ENCODE data around the gene WASF3. TPM values are rescaled to one million over a fixed set of nuclear protein-coding genes. Genes with fewer than 3 reads are reported as not detected.

Gene WASF3
- total and polyA plus RNA-seq, 2 of the 13 experiments (the other 11 are each of a cell fraction or from before 2014, with no cell fraction given) = 10.4 to 17.2 TPM

GRCh38 chr13:26606631-26607030 lies 49.1 kb downstream of the WASF3 start (continued):
- TF ChIP-seq, protein P1, sequence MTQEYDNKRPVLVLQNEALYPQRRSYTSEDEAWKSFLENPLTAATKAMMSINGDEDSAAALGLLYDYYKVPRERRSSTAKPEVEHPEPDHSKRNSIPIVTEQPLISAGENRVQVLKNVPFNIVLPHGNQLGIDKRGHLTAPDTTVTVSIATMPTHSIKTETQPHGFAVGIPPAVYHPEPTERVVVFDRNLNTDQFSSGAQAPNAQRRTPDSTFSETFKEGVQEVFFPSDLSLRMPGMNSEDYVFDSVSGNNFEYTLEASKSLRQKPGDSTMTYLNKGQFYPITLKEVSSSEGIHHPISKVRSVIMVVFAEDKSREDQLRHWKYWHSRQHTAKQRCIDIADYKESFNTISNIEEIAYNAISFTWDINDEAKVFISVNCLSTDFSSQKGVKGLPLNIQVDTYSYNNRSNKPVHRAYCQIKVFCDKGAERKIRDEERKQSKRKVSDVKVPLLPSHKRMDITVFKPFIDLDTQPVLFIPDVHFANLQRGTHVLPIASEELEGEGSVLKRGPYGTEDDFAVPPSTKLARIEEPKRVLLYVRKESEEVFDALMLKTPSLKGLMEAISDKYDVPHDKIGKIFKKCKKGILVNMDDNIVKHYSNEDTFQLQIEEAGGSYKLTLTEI (CRISPR knock-in tag; conservative IDR thresholded peaks at IDR 0.05) = no peak
- TF ChIP-seq, protein P2, sequence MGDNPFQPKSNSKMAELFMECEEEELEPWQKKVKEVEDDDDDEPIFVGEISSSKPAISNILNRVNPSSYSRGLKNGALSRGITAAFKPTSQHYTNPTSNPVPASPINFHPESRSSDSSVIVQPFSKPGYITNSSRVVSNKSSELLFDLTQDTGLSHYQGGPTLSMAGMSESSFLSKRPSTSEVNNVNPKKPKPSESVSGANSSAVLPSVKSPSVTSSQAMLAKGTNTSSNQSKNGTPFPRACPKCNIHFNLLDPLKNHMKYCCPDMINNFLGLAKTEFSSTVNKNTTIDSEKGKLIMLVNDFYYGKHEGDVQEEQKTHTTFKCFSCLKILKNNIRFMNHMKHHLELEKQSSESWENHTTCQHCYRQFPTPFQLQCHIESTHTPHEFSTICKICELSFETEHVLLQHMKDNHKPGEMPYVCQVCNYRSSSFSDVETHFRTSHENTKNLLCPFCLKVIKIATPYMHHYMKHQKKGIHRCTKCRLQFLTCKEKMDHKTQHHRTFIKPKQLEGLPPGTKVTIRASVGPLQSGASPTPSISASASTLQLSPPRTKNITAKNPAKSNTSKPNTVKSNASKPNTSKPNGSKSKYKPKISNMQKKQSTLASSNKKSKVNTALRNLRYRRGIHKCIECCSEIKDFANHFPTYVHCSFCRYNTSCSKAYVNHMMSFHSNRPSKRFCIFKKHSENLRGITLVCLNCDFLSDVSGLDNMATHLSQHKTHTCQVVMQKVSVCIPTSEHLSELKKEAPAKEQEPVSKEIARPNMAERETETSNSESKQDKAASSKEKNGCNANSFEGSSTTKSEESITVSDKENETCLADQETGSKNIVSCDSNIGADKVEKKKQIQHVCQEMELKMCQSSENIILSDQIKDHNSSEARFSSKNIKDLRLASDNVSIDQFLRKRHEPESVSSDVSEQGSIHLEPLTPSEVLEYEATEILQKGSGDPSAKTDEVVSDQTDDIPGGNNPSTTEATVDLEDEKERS (CRISPR knock-in tag; IDR thresholded peaks at IDR 0.05) = no peak

DNA sequence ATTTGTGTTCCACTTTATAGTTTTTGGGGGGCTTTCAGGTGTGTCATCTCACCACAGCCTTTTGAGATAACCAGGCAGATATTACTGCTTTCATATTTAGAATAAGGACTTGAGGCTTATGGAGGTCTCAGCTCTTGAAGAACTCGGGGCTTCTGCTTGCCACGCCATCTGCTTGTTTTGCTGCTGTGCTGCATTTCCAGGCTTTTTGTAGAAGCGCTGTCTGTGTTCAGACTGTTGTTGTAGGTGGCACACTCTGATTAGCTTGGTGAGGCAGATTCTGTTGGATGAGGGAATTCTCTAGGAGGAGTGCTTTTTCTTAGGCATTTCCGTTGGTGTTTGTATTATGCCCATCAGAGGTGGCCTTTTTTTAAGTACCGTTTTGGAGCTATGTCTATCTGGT lies 57.2 kb downstream of the WASF3 start:
- Histone ChIP-seq H2AFZ (ENCODE audit: low read length) (no peak overlapping the region), H3K4me2 (ENCODE audit: low read depth, low read length) (no peak overlapping the region), H3K9me3 (ENCODE audit: low read length) (no peaks in the 10 kb centered on the region), H3K4me1 (ENCODE audit: insufficient read depth, low read length) (no peaks in the 10 kb centered on the region), H3K36me3 (replicated peaks in 1 of 2; ENCODE audit: control insufficient read depth in 1 of 2, insufficient read depth in 2 of 2, low read length in 2 of 2) (peaks cover 0 to 4% of the 10 kb centered on the region in 2 experiments; a peak in 1 of 5 replicates), H3K27me3 (ENCODE audit: control insufficient read depth in 1 of 2, insufficient read depth in 2 of 2, low read length in 2 of 2) (no peaks in the 10 kb centered on the region), H4K20me1 (ENCODE audit: insufficient read depth, low read length) (no peaks in the 10 kb centered on the region; the same call in 1 of the 2 replicates), H3K79me2 (ENCODE audit: insufficient read depth, low read length) (peaks cover 11% of the 10 kb centered on the region), H3K4me3 (replicated peaks in 1 of 3; ENCODE audit: insufficient read depth in 1 of 3, low read depth in 2 of 3, low read length in 3 of 3) (no peak overlapping the region), H3K9ac (ENCODE audit: insufficient read depth, low read depth, low read length) (no peak overlapping the region), H3K27ac (ENCODE audit: extremely low read length, insufficient read depth, low read length) (no peak overlapping the region)
- ChIA-PET CTCF (ENCODE audit: low intra/inter-chr PET ratio, low total read pairs) (no interaction called here), POLR2A (no interaction called here)
- FAIRE-seq = no peak
- in situ Hi-C loops (cut with HindIII; ENCODE audit: extremely low pct_ligation_motif_present, low pct_unique_long_range_greater_than_20kb) (no loop called here), intact Hi-C loops (cut with micrococcal nuclease; ENCODE audit: unreplicated experiment) (no loop called here)
- no peak for TF ChIP-seq NBN (conservative IDR thresholded peaks at IDR 0.05)
- 61% methylated on average over 5 of the region's 5 CpGs for WGBS (ENCODE audit: low lambda C conversion rate)
- DNase-seq (ENCODE audit: low spot score) = no peak
- ATAC-seq = no peak
- BruUV-seq (replicated peaks) = no TSS peak

All from HepG2 (cell line).